K562 (cell line): ENCODE results near the gene SCP2. TPM values are rescaled to one million over a fixed set of nuclear protein-coding genes. Genes with fewer than 3 reads are reported as not detected.

Experiments used
- ATAC-seq: fragments of 200-7000 bp; cut with Tn5 transposase; 3 replicates; pipeline ENCODE4 v1.9.1; 2020; ENCODE audit warnings: moderate library complexity
- BruUV-seq: library from RNA; stranded (reverse); fragments of 400-500 nt; replicated peaks from 2 replicates; lab custom pipeline; 2021; lab: Mats Ljungman, UMichigan
- CTCF ChIA-PET: fragments of 300-600 bp; formaldehyde crosslinking; extraction: SDS; loops from one replicate; lab custom pipeline; 2021; ENCODE audit warnings: low intra/inter-chr PET ratio; lab: Yijun Ruan, JAX
- POLR2A ChIA-PET: fragments of 300-600, 350-650 bp; sonication (Branson Sonifier 250); formaldehyde crosslinking; extraction: SDS; loops from one replicate; lab custom pipeline; 2021; ENCODE audit warnings: antibody characterized with exemption, inconsistent platforms; lab: Yijun Ruan, JAX
- DNase-seq, 4 experiments: peaks; one replicate each; pipeline versions ENCODE4 v3.0.0 to v3.0.0-alpha.2; 2011 to 2018; ENCODE audit warnings: low spot score in 3 of 4, mixed read lengths in 3 of 4; ENCODE audit errors: extremely low read depth in 1 of 4
- FAIRE-seq: peaks from 2 replicates; lab custom pipeline; 2011; peaks lifted over from hg19 to GRCh38; lab: Jason Lieb, UNC
- H2AFZ ChIP-seq: 2 replicates; pipeline ENCODE4 v1.6.0; 2011; ENCODE audit warnings: low read depth, low read length, control low read depth, inconsistent platforms
- H3K27ac ChIP-seq: fragments of 200-600 bp; 3 replicates; pipeline ENCODE4 v1.8.0; 2011; ENCODE audit warnings: low read depth, mild to moderate bottlenecking, control low read depth, inconsistent platforms, low read length, moderate library complexity, mixed read lengths; ENCODE audit errors: extremely low read depth
- H3K27me3 ChIP-seq, 2 experiments: fragments of 300-600 bp in 1 of 2; 2 replicates in 1 of 2; 3 replicates in 1 of 2; pipeline versions ENCODE4 v1.6.0 to v1.8.0; 2011; ENCODE audit warnings: inconsistent platforms in 2 of 2, low read length in 2 of 2, mild to moderate bottlenecking in 1 of 2, mixed read lengths in 1 of 2, moderate library complexity in 1 of 2; ENCODE audit not compliant: control insufficient read depth in 2 of 2, insufficient read depth in 2 of 2
- H3K36me3 ChIP-seq: fragments of 300-600 bp; 3 replicates; pipeline ENCODE4 v1.8.0; 2011; ENCODE audit warnings: mild to moderate bottlenecking, low read length, inconsistent platforms; ENCODE audit not compliant: control insufficient read depth, insufficient read depth
- H3K4me1 ChIP-seq, 2 experiments: fragments of 200-600 bp in 1 of 2; replicated peaks in 1 of 2; 2 replicates in 1 of 2; 3 replicates in 1 of 2; pipeline versions ENCODE4 v1.5.1 to v1.8.0; 2011; ENCODE audit warnings: inconsistent platforms in 2 of 2, low read length in 2 of 2, mild to moderate bottlenecking in 1 of 2, mixed read lengths in 1 of 2, moderate library complexity in 1 of 2; ENCODE audit not compliant: control insufficient read depth in 2 of 2, insufficient read depth in 2 of 2
- H3K4me2 ChIP-seq: 2 replicates; pipeline ENCODE4 v1.6.1; 2011; ENCODE audit warnings: low read length, control low read depth, inconsistent platforms, mixed read lengths; ENCODE audit not compliant: insufficient read depth
- H3K4me3 ChIP-seq: fragments of 200-600 bp; sonication (generic), shearing (Covaris generic); 2 replicates; pipeline ENCODE4 v1.5.1; 2016; ENCODE audit warnings: control low read depth, inconsistent platforms
- H3K79me2 ChIP-seq: fragments of 200-600 bp; 3 replicates; pipeline ENCODE4 v1.8.0; 2011; ENCODE audit warnings: low read length, inconsistent platforms; ENCODE audit not compliant: control insufficient read depth, insufficient read depth
- H3K9ac ChIP-seq, 2 experiments: 2 replicates each; pipeline versions ENCODE4 v1.6.0 to v1.6.1; 2011; ENCODE audit warnings: low read depth in 2 of 2, low read length in 2 of 2, control low read depth in 1 of 2, inconsistent platforms in 1 of 2, mild to moderate bottlenecking in 1 of 2, mixed read lengths in 1 of 2; ENCODE audit not compliant: insufficient read depth in 1 of 2
- H3K9me1 ChIP-seq: one replicate; pipeline ENCODE4 v1.6.0; 2011; ENCODE audit warnings: inconsistent platforms, mild to moderate bottlenecking, low read length, moderate library complexity; ENCODE audit not compliant: control insufficient read depth, insufficient read depth
- H3K9me3 ChIP-seq: replicated peaks from 2 replicates; pipeline ENCODE4 v1.5.1; 2011; ENCODE audit warnings: low read depth, low read length, inconsistent platforms; ENCODE audit not compliant: control insufficient read depth, insufficient read depth
- H4K20me1 ChIP-seq: replicated peaks from 2 replicates; pipeline ENCODE4 v1.6.1; 2011; ENCODE audit warnings: low read length, inconsistent platforms, mixed read lengths; ENCODE audit not compliant: control insufficient read depth, insufficient read depth
- ELF1 ChIP-seq: fragments of 200-800 bp; sonication (Bioruptor generic); IDR thresholded peaks from 2 replicates; pipeline ENCODE4 v1.6.1; 2016; ENCODE audit warnings: missing genetic modification characterization, missing compliant biosample characterization
- IRF9 ChIP-seq: fragments of 450-650 bp; IDR thresholded peaks from 2 replicates; pipeline ENCODE4 v1.6.1; 2016; ENCODE audit warnings: missing biosample characterization, missing genetic modification characterization
- NEUROD1 ChIP-seq: fragments of 150-350 bp; IDR thresholded peaks from 2 replicates; pipeline ENCODE4 v1.6.1; 2014; ENCODE audit warnings: borderline replicate concordance, low read length, low read depth; ENCODE audit not compliant: partially characterized antibody
- NFXL1 ChIP-seq: fragments of 450-650 bp; formaldehyde crosslinking; IDR thresholded peaks from 2 replicates; pipeline ENCODE4 v1.4.0; 2021; ENCODE audit warnings: mild to moderate bottlenecking
- XRCC5 ChIP-seq: fragments of 200-400 bp; formaldehyde crosslinking; IDR thresholded peaks from 2 replicates; pipeline ENCODE4 v1.6.1; 2017; ENCODE audit warnings: low read depth, mild to moderate bottlenecking, low read length
- ZBTB40 ChIP-seq, 2 experiments: fragments of 450-650 bp in 1 of 2; sonication (generic) in 1 of 2; formaldehyde crosslinking in 1 of 2; IDR thresholded peaks; 2 replicates each; pipeline versions ENCODE4 v1.7.1 to v1.9.0; 2016 to 2022; ENCODE audit warnings: inconsistent platforms in 1 of 2, mild to moderate bottlenecking in 1 of 2, missing genetic modification reagents in 1 of 2
- ZNF561 ChIP-seq: fragments of 450-650 bp; formaldehyde crosslinking; conservative IDR thresholded peaks from 2 replicates; pipeline ENCODE4 v1.4.0; 2020; ENCODE audit warnings: mild to moderate bottlenecking, moderate library complexity
- ZNF655 ChIP-seq: fragments of 250-450 bp; sonication (Bioruptor Pico); IDR thresholded peaks from 2 replicates; pipeline ENCODE4 v1.5.0; 2021
- WGBS: fragments of 100-300 bp; shearing (Covaris generic); methylation state at CpG from one replicate; pipeline ENCODE4 v1.1.6; 2016; ENCODE audit warnings: low coverage, mixed read lengths; ENCODE audit not compliant: insufficient coverage; ENCODE audit errors: missing lambda C conversion rate; 5-methylcytosine and 5-hydroxymethylcytosine counted together
- in situ Hi-C: fragments of 300-500 bp; cut with MboI; formaldehyde crosslinking; loops from 4 replicates; pipeline ENCODE4 v1.15.0; 2018; ENCODE audit warnings: inconsistent platforms, mixed read lengths
- intact Hi-C: fragments of 100-400 bp; cut with micrococcal nuclease; formaldehyde crosslinking; loops from 2 replicates; pipeline ENCODE4 v1.14.2; 2022
- polyA plus RNA-seq, 8 experiments: library from polyadenylated mRNA; depleted of rRNA in 4 of 8; stranded (reverse) in 5 of 8; unstranded in 3 of 8; fragments of >200 nt; fragmentation: Nextera tagmentation in 2 of 8; fragmentation: Illumina TruSeq in 1 of 8; extraction: Ambion mirVana in 2 of 8; extraction: Trizol in 1 of 8; gene quantifications; 2 replicates each; pipeline versions ENCODE4 v1.2.1 to v1.2.3, GENCODE V29; 2011 to 2014; ENCODE audit warnings: inconsistent platforms in 1 of 8, missing spikeins in 1 of 8
- total RNA-seq, 7 experiments: library from RNA; depleted of rRNA in 6 of 7; stranded (reverse); fragments of >200 nt in 6 of 7; fragmentation: Illumina TruSeq in 2 of 7; extraction: Trizol in 2 of 7; gene quantifications; 2 replicates each; pipeline versions ENCODE4 v1.2.1 to v1.2.3, GENCODE V29; 2011 to 2021; ENCODE audit warnings: low replicate concordance in 1 of 7

The SCP2 gene
- total and polyA plus RNA-seq, 9 of the 15 experiments (the other 6 are each of a cell fraction or from before 2014, with no cell fraction given) = 63.8 to 258 (median 106) TPM

GRCh38 chr1:53062708-53063591 is 135.9 kb downstream of the SCP2 start:
- ChIA-PET CTCF (no interaction called here), POLR2A (interaction anchor here (0.8 kb wide), 1 partner anchor 15 kb away, joined by 3 read pairs; no protein-coding TSS in a partner anchor)
- Histone ChIP-seq H3K9me3 (no peaks in the 10 kb centered on the region), H3K4me1 (peaks cover 0 to 22% of the 10 kb centered on the region in 2 experiments; a peak in 2 of 5 replicates), H3K79me2 (no peaks in the 10 kb centered on the region), H3K9me1 (no peaks in the 10 kb centered on the region), H4K20me1 (no peaks in the 10 kb centered on the region), H3K36me3 (no peaks in the 10 kb centered on the region), H3K4me2 (no peak overlapping the region), H3K9ac (no peak overlapping the region), H3K27ac (no peak overlapping the region), H2AFZ (no peak overlapping the region), H3K27me3 (peaks cover 37 to 51% of the 10 kb centered on the region in 2 experiments), H3K4me3 (no peak overlapping the region)
- FAIRE-seq (no peak), DNase-seq (no peak), ATAC-seq (peak; percentile 11; the same call in 2 of the 3 replicates)
- intact Hi-C loops = loop anchor here (10.0 kb wide), 1 partner anchor 158 kb away; no protein-coding TSS in a partner anchor
- WGBS = 27% methylated on average over 50 of the region's 61 CpGs
- BruUV-seq = no TSS peak
- in situ Hi-C loops = no loop called here
- TF ChIP-seq NEUROD1 (no peak), ZBTB40 (IDR thresholded peaks at IDR 0.05) (no peak), ZBTB40 (CRISPR knock-in tag; IDR thresholded peaks at IDR 0.05) (no peak), XRCC5 (no peak), ELF1 (tag) (no peak), NFXL1 (CRISPR knock-in tag) (no peak), ZNF655 (CRISPR knock-in tag) (no peak), ZNF561 (CRISPR knock-in tag) (no peak), IRF9 (tag) (no peak)
